Left cardiac atrium (tissue), 4 donors: ENCODE data around the gene RAG1. TPM values are rescaled to one million over a fixed set of nuclear protein-coding genes. Genes with fewer than 3 reads are reported as not detected.

Source experiments
- ATAC-seq, 2 donors: fragments of 200-7000 bp; cut with Tn5 transposase; one replicate each; pipeline ENCODE4 v1.9.1; 2020; ENCODE audit warnings: mild to moderate bottlenecking in 2 of 2, moderate library complexity in 2 of 2
- DNase-seq: peaks from one replicate; pipeline ENCODE4 v3.0.0-alpha.2; 2020
- intact Hi-C, 2 donors: fragments of 100-400 bp; cut with DNase I; formaldehyde crosslinking; loops; one replicate each; pipeline versions ENCODE4 v1.14.1 to v1.15.1; 2022 to 2023
- total RNA-seq, 2 donors: library from RNA; stranded (reverse); fragmentation: NEBNext Ultra II Directional; extraction: Animal tissue kit (Norgen Biotek cat#: 25700); gene quantifications; one replicate each; pipeline ENCODE4 v1.2.1, GENCODE V29; 2021
- donor health status: DM: no; HTN: yes; CAD: no.
- donor health status: DM: no; HTN: yes; CAD: no; lungs with severe emphysema.
- donor health status: DM: yes; HTN: yes; CAD: no.
- donor health status: Dilated cardiomyopathy.

The RAG1 gene
- total RNA-seq, 2 donors from 2014 or later, result 0.65 to 1.1 TPM

GRCh38 chr11:36583667-36584066 lies 15.9 kb downstream of the RAG1 start:
- DNase-seq (no peak), ATAC-seq (no peak)
- intact Hi-C loops, result no loop called here

- ATAC-seq, result no peak
Measured at GRCh38 chr11:36586543-36586942, 18.7 kb downstream of the RAG1 start.

GRCh38 chr11:36588099-36588498 lies 20.3 kb downstream of the RAG1 start:
- no peak for DNase-seq
- intact Hi-C loops, result no loop called here
- ATAC-seq, result no peak

More at GRCh38 chr11:36586543-36586942, 18.7 kb downstream of the RAG1 start:
- intact Hi-C loops, result no loop called here
- no peak for DNase-seq

GRCh38 chr11:36590513-36590912 lies 22.7 kb downstream of the RAG1 start:
- intact Hi-C loops, result no loop called here
- no peak for DNase-seq
- no peak for ATAC-seq

- DNase-seq, result no peak
- intact Hi-C loops, result no loop called here
Measured at GRCh38 chr11:36591433-36591832, 23.6 kb downstream of the RAG1 start.

GRCh38 chr11:36594316-36594989 lies 26.6 kb downstream of the RAG1 start, which contains the start of gene IFTAP:
IFTAP (plus strand) TSS chr11:36594502; CDS start chr11:36610104, 15,602 bp downstream.
- intact Hi-C loops, result no loop called here
- DNase-seq (peak; percentile 24), ATAC-seq (peak; percentile 100)

More at GRCh38 chr11:36591433-36591832, 23.6 kb downstream of the RAG1 start:
- no peak for ATAC-seq

- DNase-seq (no peak), ATAC-seq (no peak)
- intact Hi-C loops, result no loop called here
Measured at GRCh38 chr11:36596880-36597279, 29.1 kb downstream of the RAG1 start.

GRCh38 chr11:36598051-36598450 lies 30.2 kb downstream of the RAG1 start, which contains the start of gene RAG2:
RAG2 (minus strand) TSS chr11:36598236; CDS start chr11:36594168, 4,068 bp downstream.
- DNase-seq (no peak), ATAC-seq (no peak)
- intact Hi-C loops, result no loop called here

GRCh38 chr11:36600180-36600579 lies 32.4 kb downstream of the RAG1 start:
- ATAC-seq (no peak), DNase-seq (no peak)
- intact Hi-C loops, result no loop called here

- intact Hi-C loops, result no loop called here
- ATAC-seq, result no peak
- no peak for DNase-seq
Measured at GRCh38 chr11:36601155-36601554, 33.3 kb downstream of the RAG1 start.

- ATAC-seq, result no peak
- intact Hi-C loops, result no loop called here
- no peak for DNase-seq
Measured at GRCh38 chr11:36602135-36602534, 34.3 kb downstream of the RAG1 start.

GRCh38 chr11:36605221-36606216 lies 37.7 kb downstream of the RAG1 start:
- intact Hi-C loops, result no loop called here
- ATAC-seq, result no peak
- DNase-seq, result no peak

- DNase-seq, result no peak
- ATAC-seq, result no peak
- intact Hi-C loops, result no loop called here
Measured at GRCh38 chr11:36608491-36609199, 40.8 kb downstream of the RAG1 start.

- intact Hi-C loops, result no loop called here
- no peak for ATAC-seq
- no peak for DNase-seq
Measured at GRCh38 chr11:36609383-36609782, 41.6 kb downstream of the RAG1 start.

- no peak for ATAC-seq
- intact Hi-C loops, result no loop called here
- no peak for DNase-seq
Measured at GRCh38 chr11:36615826-36616225, 48.0 kb downstream of the RAG1 start.

GRCh38 chr11:36617543-36618362 lies 49.9 kb downstream of the RAG1 start:
- ATAC-seq (no peak), DNase-seq (no peak)
- intact Hi-C loops, result no loop called here

GRCh38 chr11:36618363-36619047 lies 50.7 kb downstream of the RAG1 start:
- DNase-seq, result no peak
- ATAC-seq, result no peak
- intact Hi-C loops, result no loop called here

GRCh38 chr11:36619502-36619901 lies 51.7 kb downstream of the RAG1 start:
- intact Hi-C loops, result no loop called here
- DNase-seq (no peak), ATAC-seq (peak in 1 of 2 donors; percentile 19)
